HK-2 (cell line): ENCODE data around the gene CYBC1.
"Not testable (repeated sequence)": the region's sequence is repeated elsewhere in the genome, so short reads cannot be mapped to it uniquely, and the experiment has no call there.

Experiments used
- DNase-seq: peaks from one replicate; pipeline ENCODE4 v3.0.0-alpha.2; 2018; ENCODE audit not compliant: unreplicated experiment

Gene CYBC1

DNA sequence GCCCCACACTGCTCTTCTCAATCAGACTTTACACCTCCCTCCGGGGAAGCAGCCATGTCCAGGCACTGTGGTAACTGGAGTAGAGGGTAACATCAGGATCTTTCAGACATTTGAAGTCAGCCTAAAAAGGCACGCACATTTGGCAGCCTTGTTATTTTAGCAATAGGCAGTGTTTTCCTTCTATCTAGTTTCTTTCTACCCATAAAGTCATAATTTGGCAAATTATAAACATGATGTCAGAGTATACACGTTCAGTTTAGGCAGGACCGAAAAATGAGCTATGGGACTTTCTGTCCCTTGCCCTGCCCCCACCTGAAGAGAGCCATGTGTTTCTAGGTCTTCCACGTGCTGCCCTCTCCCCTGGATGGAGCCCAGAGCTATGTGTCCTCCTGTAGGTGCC is 29.1 kb upstream of the CYBC1 start:
- no peak for DNase-seq

- DNase-seq, result no peak
These were observed 27.4 kb upstream of the CYBC1 start for GRCh38 chr17:82477934-82478333.

GRCh38 chr17:82475458-82475857 is 24.9 kb upstream of the CYBC1 start:
- no peak for DNase-seq

- DNase-seq, result no peak
These were observed 23.9 kb upstream of the CYBC1 start for GRCh38 chr17:82474223-82475010.

- DNase-seq, result no peak
These were observed 19.5 kb upstream of the CYBC1 start for GRCh38 chr17:82470065-82470464.

- no peak for DNase-seq
These were observed 18.1 kb upstream of the CYBC1 start for GRCh38 chr17:82468692-82469091.

- DNase-seq, result no peak
These were observed 14.6 kb upstream of the CYBC1 start for GRCh38 chr17:82465023-82465603.

DNA sequence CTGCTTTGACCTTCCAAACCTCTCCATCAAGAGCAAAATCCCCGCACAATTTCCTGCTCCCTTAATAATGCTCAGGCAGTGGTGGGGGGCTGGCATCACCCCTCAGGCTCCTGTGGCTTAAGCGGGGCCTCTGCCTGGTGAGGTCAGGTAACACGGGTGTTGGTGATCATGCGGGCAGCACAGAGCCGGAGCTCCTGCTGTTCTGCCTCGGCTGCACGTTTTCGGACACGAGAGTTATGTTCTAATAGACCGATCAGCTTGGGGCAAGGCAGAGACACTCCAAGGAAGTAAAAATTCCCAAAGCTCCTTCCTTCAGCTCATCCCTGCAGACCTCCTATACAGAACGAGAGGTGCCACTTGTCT is 14.0 kb upstream of the CYBC1 start:
- DNase-seq, result no peak

DNA sequence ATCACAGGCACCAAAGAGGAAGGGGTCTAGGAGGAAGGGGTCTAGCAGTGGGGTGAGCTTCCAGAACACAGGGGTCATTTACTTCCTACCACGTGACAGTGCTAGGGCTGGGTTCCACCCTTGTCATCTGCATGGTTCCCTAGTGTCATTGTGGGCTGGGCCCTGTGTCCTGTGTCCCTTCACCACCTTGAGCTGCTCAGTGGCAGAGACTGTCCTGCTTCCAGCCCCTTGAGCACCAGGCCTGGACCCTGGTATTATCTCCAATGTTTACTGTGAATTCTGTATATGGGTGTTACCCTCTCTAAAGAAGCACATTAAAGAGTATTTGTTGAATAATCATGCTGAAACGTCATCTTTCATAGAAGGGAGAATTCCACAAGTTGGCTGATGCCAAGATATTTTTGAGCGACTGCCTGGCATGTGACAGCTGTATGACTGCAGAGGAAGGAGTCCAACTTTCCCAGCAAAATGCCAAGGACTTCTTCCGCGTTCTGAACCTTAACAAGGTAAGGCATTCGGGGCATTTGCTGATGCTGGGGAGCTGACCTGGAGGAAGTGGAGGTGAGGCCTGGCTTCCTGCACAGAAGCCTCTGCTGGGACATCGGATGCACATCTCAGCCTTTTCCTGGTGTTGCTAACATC is 13.5 kb upstream of the CYBC1 start:
- DNase-seq, result no peak

DNA sequence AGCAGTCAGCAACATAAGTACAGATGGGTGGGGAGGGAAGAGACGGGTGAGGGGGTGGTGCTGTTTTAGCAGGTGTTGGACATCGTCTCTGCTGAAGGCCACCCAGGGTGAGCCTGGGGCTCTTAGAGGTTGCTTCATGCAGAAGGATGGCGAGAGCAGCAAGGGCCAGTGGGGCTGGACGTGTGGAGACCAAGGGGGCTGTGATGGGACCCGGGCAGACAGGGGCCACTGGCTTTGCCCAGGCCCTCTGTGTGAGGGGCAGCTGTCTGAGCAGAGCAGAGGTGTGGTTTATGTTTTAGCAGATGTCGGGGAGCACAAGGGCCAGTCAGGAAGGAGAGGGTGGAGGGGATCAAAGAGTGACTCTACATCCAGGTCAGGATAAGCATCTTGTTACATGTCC is 12.8 kb upstream of the CYBC1 start:
- no peak for DNase-seq

GRCh38 chr17:82461827-82462524 is 11.4 kb upstream of the CYBC1 start:
- no peak for DNase-seq

DNA sequence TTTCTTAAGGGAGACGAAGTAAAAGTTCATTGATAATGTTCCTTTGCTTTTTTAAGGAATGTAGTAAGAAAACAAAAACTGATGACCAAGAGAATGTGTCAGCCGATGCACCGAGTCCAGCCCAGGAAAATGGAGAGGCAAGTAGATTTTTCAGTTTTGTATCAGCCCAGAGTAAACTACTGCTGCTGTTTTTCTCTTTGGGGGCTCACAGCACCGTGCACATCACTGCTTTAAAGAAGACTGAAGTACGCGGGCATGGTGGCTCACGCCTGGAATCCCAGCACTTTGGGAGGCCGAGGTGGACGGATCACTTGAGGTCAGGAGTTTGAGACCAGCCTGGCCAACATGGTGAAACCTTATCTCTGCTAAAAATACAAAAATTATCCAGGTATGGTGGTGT is 9.4 kb upstream of the CYBC1 start:
- DNase-seq, result not testable (repeated sequence)

GRCh38 chr17:82458885-82459424 is 8.4 kb upstream of the CYBC1 start:
- DNase-seq, result peak; percentile 52

DNA sequence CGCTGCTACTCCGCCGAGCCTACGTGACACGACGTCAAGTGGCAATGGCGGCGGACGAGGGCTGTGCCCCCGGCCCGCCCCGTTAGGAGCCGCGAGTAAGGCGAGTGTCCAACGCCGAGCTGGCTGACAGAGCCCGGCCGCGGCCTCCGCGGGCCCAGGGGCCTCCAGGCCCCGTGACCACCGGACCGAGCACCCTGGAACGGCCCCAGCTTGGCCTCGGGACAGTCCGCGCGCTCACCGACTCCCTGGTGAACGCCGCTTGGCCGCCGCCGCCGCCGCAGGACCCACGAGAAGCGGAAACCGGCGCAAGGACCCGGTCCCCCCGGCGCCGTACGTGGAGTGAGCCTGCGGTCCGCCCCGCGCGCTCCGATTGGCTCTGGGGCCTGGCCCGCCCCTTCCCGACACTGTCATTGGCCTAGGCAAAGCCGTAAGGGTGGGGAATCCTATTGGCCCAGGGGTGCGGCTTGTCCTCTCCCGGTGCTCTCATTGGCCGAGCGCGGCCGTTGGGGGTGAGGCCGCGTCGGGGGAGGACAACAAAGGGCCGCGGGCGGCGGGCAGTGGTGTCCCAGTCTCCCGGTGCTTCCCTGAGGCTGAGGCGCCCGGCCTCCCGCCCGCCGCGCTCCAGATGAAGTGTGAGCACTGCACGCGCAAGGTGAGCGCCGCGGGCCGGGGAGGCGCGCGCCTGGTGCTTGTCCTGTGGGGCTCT is 7.8 kb upstream of the CYBC1 start, which contains the start of gene NARF:
Gene NARF, plus strand, starts transcription at position 563 of the 706 bp plus-strand sequence. Its CDS starts 63 bp downstream, at position 626.
- DNase-seq, result peak; percentile 98

- no peak for DNase-seq
These were observed 7.3 kb upstream of the CYBC1 start for GRCh38 chr17:82457929-82458178.

DNA sequence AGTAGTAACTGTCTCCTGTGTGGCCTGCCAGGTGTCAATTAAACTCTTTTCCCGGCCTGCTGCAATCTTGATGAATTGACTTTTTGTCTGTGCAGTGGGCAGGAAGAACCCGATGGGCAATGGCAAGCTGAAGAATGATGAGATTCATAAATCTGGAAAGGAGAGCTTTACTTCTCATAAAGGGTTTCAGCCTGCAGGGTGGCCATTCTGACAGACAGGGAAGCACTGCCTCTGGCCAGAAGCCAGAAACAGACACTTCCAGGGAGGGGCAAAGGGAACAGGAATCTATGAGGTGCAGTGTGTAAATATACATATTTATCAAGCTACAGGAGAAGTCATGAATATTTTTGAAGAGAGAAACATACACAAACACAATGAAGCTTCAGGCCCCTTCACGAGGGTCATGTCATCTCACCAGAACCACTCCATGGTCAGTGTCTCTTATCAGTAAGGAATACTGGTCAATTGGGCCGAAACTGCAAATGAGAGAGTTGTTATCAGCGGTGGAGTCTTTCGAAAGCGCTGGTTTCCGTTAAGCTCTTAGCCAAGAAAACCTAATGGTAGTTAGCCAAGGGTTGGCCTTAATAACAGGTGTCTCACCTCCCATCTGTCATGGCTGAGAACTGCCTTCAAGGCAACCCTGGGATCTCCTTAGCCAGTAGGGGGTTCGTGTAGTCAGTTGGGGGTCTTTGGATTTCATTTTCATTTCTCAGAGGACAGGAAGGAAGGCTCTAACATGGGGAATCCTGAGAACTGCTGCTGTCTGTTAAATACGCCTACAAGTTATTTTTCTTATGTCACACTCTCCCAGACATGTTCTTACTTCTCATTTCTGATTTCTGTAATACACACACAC is 6.7 kb upstream of the CYBC1 start:
- DNase-seq, result no peak

- not testable (repeated sequence) for DNase-seq
These were observed 3.2 kb upstream of the CYBC1 start for GRCh38 chr17:82453706-82454105.

DNA sequence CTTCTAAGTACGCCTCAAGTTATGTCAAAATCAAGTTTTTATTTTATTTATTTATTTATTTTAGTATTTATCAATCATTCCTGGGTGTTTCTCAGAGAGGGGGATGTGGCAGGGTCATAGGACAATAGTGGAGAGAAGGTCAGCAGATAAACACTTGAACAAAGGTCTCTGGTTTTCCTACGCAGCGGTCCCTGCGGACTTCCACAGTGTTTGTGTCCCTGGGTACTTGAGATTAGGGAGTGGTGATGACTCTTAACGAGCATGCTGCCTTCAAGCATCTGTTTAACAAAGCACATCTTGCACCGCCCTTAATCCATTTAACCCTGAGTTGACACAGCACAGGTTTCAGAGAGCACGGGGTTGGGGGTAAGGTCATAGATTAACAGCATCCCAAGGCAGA is 2.6 kb upstream of the CYBC1 start:
- DNase-seq, result not testable (repeated sequence)

- DNase-seq, result no peak
These were observed 1.6 kb upstream of the CYBC1 start for GRCh38 chr17:82452162-82452561.

DNA sequence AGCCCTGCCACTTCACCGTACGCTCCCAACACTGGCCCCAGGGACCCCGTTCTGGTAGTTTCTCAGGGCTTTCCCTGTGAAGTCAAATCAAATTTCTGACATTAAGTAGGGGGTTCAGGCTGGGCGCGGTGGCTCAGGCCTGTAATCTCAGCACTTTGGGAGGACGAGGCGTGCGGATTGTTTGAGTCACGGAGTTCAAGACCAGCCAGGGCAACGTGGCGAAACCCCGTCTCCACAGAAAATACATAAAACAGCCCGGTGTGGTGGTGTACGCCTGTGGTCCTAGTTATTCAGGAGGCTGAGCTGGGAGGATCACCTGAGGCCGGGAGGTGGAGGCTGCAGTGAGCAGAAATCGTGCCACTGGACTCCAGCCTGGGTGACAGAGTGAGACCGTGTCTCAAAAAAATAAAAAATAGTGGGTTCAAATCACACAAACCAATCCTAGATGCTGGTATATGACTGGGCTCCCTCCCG is 632 bp downstream of the CYBC1 start:
- no peak for DNase-seq
